Vagina (tissue), 2 donors: ENCODE data around the gene MAK.

Source experiments
- CTCF ChIP-seq, 3 experiments: fragments of 450-650 bp in 2 of 3; fragments of 200-600 bp in 1 of 3; sonication (generic) in 1 of 3; IDR thresholded peaks; one replicate each; pipeline ENCODE4 v1.5.1; 2017 to 2019; ENCODE audit warnings: antibody characterized with exemption in 3 of 3, mild to moderate bottlenecking in 2 of 3, moderate library complexity in 2 of 3
- POLR2A ChIP-seq, 2 donors: fragments of 450-650 bp; IDR thresholded peaks; one replicate each; pipeline ENCODE4 v1.6.1; 2017; ENCODE audit warnings: antibody characterized with exemption in 2 of 2, mild to moderate bottlenecking in 2 of 2, moderate library complexity in 2 of 2
- POLR2AphosphoS5 ChIP-seq, 2 donors: sonication (generic); formaldehyde crosslinking; IDR thresholded peaks; one replicate each; pipeline ENCODE4 v1.9.0; 2017; ENCODE audit warnings: antibody characterized with exemption in 2 of 2, mild to moderate bottlenecking in 2 of 2, low read depth in 1 of 2; ENCODE audit not compliant: insufficient read depth in 1 of 2

- TF ChIP-seq CTCF (IDR thresholded peaks at IDR 0.05), result no peak
- no peak for TF ChIP-seq POLR2A (IDR thresholded peaks at IDR 0.05)
- TF ChIP-seq POLR2AphosphoS5 (IDR thresholded peaks at IDR 0.05; ENCODE audit: insufficient read depth in 1 of 2, low read depth in 1 of 2), result no peak
Observed at GRCh38 chr6:10857259-10857658, 18.9 kb upstream of the MAK start.
